ENCODE data around the gene S100Z.

DNA sequence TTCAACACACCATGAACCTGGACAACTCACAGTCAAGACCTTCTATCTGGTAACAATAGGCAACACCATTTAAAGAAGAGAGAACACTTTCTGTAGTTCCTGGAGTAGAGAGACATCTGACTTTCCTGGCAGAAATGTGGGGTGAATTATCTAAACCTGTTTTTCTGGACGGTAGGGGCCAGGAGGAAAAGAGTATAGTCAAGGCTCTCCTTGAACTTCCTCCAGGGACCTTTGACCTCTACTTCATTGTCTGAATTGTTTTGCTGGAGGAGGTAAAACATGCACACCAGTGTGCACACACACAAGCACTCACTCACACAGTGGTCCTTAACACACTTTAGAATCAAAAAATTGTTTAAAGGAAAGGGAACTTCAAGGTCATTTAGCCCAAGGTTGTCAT is 13.2 kb downstream of the S100Z start:
- TF ChIP-seq EP300 (IDR thresholded peaks at IDR 0.05; ENCODE audit: borderline replicate concordance): no peak
- no peak for TF ChIP-seq YY1 (IDR thresholded peaks at IDR 0.05; ENCODE audit: low read depth)
- TF ChIP-seq, protein P1, sequence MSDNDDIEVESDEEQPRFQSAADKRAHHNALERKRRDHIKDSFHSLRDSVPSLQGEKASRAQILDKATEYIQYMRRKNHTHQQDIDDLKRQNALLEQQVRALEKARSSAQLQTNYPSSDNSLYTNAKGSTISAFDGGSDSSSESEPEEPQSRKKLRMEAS (IDR thresholded peaks at IDR 0.05): no peak
- no peak for TF ChIP-seq TAF1 (IDR thresholded peaks at IDR 0.05; ENCODE audit: low read depth)
- no peak for TF ChIP-seq CEBPB (IDR thresholded peaks at IDR 0.05)
- TF ChIP-seq, protein P2, sequence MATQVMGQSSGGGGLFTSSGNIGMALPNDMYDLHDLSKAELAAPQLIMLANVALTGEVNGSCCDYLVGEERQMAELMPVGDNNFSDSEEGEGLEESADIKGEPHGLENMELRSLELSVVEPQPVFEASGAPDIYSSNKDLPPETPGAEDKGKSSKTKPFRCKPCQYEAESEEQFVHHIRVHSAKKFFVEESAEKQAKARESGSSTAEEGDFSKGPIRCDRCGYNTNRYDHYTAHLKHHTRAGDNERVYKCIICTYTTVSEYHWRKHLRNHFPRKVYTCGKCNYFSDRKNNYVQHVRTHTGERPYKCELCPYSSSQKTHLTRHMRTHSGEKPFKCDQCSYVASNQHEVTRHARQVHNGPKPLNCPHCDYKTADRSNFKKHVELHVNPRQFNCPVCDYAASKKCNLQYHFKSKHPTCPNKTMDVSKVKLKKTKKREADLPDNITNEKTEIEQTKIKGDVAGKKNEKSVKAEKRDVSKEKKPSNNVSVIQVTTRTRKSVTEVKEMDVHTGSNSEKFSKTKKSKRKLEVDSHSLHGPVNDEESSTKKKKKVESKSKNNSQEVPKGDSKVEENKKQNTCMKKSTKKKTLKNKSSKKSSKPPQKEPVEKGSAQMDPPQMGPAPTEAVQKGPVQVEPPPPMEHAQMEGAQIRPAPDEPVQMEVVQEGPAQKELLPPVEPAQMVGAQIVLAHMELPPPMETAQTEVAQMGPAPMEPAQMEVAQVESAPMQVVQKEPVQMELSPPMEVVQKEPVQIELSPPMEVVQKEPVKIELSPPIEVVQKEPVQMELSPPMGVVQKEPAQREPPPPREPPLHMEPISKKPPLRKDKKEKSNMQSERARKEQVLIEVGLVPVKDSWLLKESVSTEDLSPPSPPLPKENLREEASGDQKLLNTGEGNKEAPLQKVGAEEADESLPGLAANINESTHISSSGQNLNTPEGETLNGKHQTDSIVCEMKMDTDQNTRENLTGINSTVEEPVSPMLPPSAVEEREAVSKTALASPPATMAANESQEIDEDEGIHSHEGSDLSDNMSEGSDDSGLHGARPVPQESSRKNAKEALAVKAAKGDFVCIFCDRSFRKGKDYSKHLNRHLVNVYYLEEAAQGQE (IDR thresholded peaks at IDR 0.05; ENCODE audit: low read depth): no peak
- no peak for TF ChIP-seq EGR1 (IDR thresholded peaks at IDR 0.05)
- TF ChIP-seq RAD21 (IDR thresholded peaks at IDR 0.05; ENCODE audit: low read depth): no peak
- no peak for TF ChIP-seq FOXM1 (IDR thresholded peaks at IDR 0.05; ENCODE audit: borderline replicate concordance, low read depth)
- TF ChIP-seq, protein P3, sequence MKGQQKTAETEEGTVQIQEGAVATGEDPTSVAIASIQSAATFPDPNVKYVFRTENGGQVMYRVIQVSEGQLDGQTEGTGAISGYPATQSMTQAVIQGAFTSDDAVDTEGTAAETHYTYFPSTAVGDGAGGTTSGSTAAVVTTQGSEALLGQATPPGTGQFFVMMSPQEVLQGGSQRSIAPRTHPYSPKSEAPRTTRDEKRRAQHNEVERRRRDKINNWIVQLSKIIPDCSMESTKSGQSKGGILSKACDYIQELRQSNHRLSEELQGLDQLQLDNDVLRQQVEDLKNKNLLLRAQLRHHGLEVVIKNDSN (IDR thresholded peaks at IDR 0.05): no peak
- TF ChIP-seq ZBTB7A (IDR thresholded peaks at IDR 0.05; ENCODE audit: low read depth): no peak
